IPS DF 4.7 (cell line): ENCODE results near the gene ZNF324.
"Not testable (repeated sequence)": the region's sequence is repeated elsewhere in the genome, so short reads cannot be mapped to it uniquely, and the experiment has no call there.

ENCODE experiments used
- DNase-seq: peaks from one replicate; pipeline ENCODE4 v3.0.0-alpha.2; 2013; ENCODE audit warnings: low spot score; ENCODE audit errors: extremely low read depth

Gene ZNF324

GRCh38 chr19:58466760-58467589, at the start of gene ZNF324:
ZNF324 (plus strand) TSS chr19:58467080; CDS start chr19:58469186, 2,106 bp downstream.
- DNase-seq = peak; percentile 89

- DNase-seq = no peak
These were observed 38.3 kb upstream of the ZNF324 start for GRCh38 chr19:58428617-58429016.

- no peak for DNase-seq
These were observed 37.1 kb upstream of the ZNF324 start for GRCh38 chr19:58429745-58430144.

GRCh38 chr19:58434217-58434616, 32.7 kb upstream of the ZNF324 start:
- DNase-seq = no peak

- peak; percentile 99 for DNase-seq
These were observed 27.0 kb upstream of the ZNF324 start, which contains the start of gene ZNF132 for GRCh38 chr19:58439576-58440554. ZNF132 (minus strand) TSS chr19:58440153; CDS start chr19:58439821, 332 bp downstream.

- DNase-seq = no peak
These were observed 26.3 kb upstream of the ZNF324 start for GRCh38 chr19:58440556-58440955.

- DNase-seq = not testable (repeated sequence)
These were observed 23.9 kb upstream of the ZNF324 start for GRCh38 chr19:58442986-58443385.

GRCh38 chr19:58448860-58449259, 18.0 kb upstream of the ZNF324 start:
- not testable (repeated sequence) for DNase-seq

- DNase-seq = not testable (repeated sequence)
These were observed 16.9 kb upstream of the ZNF324 start for GRCh38 chr19:58449980-58450379.

GRCh38 chr19:58450856-58451357, 16.0 kb upstream of the ZNF324 start:
- DNase-seq = no peak

- DNase-seq = peak; percentile 76
These were observed 15.3 kb upstream of the ZNF324 start, which contains the start of gene ZNF324B for GRCh38 chr19:58451358-58452101. ZNF324B (plus strand) TSS chr19:58451622; CDS start chr19:58453702, 2,080 bp downstream.

- DNase-seq = no peak
These were observed 13.1 kb upstream of the ZNF324 start for GRCh38 chr19:58453743-58454142.

- DNase-seq = no peak
These were observed 11.6 kb upstream of the ZNF324 start for GRCh38 chr19:58455306-58455705.

GRCh38 chr19:58456111-58456510, 10.8 kb upstream of the ZNF324 start:
- DNase-seq = no peak

- DNase-seq = no peak
These were observed 6.8 kb upstream of the ZNF324 start for GRCh38 chr19:58460039-58460438.

- DNase-seq = no peak
These were observed 656 bp upstream of the ZNF324 start for GRCh38 chr19:58466089-58466759.

GRCh38 chr19:58468216-58468839, 1.4 kb downstream of the ZNF324 start:
- no peak for DNase-seq

GRCh38 chr19:58469241-58470013, 2.5 kb downstream of the ZNF324 start:
- DNase-seq = no peak
